ENCODE data around the gene ARID4A.
"Not testable (repeated sequence)": the region's sequence is repeated elsewhere in the genome, so short reads cannot be mapped to it uniquely, and the experiment has no call there.

ARID4A gene, protein sequence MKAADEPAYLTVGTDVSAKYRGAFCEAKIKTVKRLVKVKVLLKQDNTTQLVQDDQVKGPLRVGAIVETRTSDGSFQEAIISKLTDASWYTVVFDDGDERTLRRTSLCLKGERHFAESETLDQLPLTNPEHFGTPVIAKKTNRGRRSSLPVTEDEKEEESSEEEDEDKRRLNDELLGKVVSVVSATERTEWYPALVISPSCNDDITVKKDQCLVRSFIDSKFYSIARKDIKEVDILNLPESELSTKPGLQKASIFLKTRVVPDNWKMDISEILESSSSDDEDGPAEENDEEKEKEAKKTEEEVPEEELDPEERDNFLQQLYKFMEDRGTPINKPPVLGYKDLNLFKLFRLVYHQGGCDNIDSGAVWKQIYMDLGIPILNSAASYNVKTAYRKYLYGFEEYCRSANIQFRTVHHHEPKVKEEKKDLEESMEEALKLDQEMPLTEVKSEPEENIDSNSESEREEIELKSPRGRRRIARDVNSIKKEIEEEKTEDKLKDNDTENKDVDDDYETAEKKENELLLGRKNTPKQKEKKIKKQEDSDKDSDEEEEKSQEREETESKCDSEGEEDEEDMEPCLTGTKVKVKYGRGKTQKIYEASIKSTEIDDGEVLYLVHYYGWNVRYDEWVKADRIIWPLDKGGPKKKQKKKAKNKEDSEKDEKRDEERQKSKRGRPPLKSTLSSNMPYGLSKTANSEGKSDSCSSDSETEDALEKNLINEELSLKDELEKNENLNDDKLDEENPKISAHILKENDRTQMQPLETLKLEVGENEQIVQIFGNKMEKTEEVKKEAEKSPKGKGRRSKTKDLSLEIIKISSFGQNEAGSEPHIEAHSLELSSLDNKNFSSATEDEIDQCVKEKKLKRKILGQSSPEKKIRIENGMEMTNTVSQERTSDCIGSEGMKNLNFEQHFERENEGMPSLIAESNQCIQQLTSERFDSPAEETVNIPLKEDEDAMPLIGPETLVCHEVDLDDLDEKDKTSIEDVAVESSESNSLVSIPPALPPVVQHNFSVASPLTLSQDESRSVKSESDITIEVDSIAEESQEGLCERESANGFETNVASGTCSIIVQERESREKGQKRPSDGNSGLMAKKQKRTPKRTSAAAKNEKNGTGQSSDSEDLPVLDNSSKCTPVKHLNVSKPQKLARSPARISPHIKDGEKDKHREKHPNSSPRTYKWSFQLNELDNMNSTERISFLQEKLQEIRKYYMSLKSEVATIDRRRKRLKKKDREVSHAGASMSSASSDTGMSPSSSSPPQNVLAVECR

DNA sequence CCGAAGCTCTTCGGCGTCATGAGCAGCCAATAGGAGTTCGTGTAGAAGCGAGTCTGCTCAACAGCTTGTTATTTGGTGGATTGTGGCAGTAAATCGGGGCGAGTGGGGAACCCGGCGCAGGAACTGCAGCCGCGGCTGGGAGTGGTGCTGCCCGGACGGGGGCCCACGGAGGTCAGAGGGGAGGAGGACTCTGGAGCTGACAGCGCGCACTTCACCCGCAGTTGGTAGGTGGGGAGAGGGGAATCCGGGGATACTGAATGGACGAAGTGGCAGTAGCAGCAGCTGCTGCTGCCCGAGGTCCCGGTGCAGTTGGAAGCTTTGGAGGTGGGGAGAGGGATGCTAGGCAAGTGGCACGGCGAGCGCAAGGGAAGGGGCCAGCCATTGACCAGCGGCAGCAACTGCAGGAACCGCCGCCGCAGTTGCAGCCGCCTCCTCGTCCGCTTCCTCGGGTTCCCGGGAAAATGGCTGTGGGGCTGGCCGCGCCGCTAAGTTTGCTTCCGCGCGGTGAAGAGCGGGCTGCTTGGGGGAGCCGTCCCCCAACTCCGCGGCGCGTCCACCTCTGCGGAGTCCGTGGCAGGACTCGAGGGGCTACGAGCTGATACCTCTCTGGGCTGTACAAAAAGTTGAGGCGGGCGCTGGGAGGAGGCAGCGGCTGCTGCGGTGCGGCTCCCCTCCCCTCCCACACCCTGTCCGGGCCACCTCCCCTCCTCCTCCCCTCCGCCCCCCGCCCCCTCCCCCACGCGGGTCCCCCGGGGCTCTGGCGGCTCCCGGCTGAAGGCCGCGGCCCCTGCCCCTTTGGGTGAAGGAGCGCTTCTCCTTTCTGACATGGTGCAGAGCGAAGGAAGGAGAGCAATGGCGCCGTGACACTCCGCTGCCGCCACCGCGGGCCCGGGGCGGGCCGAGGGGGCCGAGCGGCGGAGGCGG is at the start of gene ARID4A:
Gene ARID4A (plus strand): TSS at position 79 of the 924 bp plus-strand sequence. CDS start 1,300 bp downstream, outside the sequence.
- DNase-seq (ENCODE audit: low read depth): no peak

GRCh38 chr14:58249611-58250010 is 48.7 kb upstream of the ARID4A start:
- DNase-seq (ENCODE audit: low read depth): no peak

DNA sequence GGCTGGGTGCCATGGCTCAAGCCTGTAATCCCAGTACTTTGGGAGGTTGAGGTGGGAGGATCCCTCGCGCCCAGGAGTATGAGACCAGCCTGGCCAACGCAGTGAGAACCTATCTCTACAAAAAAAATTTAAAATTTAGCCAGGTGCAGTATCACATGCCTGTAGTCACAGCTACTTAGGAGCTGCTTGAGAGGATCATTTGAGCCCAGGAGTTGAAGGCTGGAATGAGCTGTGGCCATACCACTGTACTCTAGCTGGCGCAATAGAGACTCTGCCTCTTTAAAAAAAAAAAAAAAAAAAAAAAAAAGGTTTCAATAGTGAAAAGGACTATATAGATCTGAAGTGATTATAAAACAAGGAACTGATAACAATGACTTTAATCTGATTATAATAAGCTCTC is 40.2 kb upstream of the ARID4A start:
- no peak for DNase-seq (ENCODE audit: low read depth)

DNA sequence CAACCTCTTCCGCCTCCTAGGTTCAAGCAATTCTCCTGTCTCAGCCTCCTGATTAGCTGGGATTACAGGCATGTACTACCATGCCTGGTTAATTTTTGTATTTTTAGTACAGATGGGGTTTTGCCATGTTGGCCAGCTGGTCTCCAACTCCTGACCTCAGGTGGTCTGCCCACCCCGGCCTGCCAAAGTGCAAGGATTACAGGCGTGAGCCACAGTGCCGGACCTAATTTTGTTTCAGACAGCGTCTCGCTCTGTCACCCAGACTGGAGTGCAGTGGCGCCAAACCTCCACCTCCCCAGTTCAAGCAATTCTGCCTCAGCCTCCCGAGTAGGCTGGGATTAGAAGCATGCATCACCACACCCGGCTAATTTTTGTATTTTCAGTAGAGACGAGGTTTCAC is 36.4 kb upstream of the ARID4A start:
- DNase-seq (ENCODE audit: low read depth): not testable (repeated sequence)

GRCh38 chr14:58265401-58265800 is 33.0 kb upstream of the ARID4A start:
- no peak for DNase-seq (ENCODE audit: low read depth)

DNA sequence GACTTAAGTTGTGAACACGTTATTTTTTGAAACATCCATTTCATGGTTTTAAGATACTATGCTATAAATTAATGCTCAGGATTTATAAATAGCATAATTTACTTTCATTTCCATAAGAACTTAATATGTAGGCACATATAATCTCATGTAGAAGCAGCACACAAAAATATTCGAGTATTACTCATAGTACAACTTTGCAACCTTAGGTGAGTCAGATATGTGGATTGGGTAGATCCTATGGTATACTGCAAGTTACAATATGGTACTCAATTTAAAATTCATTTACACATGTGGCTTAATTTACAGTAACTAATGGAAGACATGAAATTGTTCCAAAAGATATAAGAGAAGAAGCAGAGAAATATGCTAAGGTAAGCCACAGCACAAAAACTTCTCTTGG is 27.7 kb upstream of the ARID4A start:
- peak; percentile 37 for DNase-seq (ENCODE audit: low read depth)

DNA sequence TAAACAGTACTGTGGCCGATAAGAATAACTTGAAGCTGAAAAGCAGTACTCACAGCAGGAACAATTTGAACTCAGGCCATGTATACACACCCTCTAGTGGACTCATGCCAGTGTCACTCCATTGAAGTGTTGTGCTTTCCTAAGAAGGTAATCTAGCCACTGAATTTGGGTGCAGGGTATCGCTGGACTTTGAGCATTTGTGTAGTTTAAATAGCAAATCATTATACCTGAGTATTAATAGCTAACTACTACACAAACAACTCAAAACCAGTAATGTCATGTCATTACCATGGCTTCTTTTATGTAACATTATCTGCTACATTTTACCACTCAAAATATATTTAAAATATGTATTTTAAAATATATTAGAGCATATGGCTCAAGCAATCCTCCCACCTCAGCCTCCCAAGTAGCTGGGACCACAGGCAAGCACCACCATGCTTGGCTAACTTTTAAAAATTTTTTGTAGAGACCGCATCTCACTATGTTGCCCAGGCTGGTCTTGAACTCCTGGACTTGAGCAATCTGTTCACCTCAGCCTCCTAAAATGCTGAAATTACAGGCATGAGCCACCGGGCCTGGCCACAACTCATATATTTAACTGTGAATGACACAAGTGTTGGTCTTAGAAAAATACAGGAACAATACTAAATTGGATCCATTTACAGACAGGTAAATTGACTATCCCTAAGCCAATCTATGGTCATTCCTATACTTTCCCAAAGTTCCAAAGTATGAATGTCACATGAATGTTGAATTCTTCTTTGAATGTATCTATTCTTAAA is 25.6 kb upstream of the ARID4A start:
- no peak for DNase-seq (ENCODE audit: low read depth)

DNA sequence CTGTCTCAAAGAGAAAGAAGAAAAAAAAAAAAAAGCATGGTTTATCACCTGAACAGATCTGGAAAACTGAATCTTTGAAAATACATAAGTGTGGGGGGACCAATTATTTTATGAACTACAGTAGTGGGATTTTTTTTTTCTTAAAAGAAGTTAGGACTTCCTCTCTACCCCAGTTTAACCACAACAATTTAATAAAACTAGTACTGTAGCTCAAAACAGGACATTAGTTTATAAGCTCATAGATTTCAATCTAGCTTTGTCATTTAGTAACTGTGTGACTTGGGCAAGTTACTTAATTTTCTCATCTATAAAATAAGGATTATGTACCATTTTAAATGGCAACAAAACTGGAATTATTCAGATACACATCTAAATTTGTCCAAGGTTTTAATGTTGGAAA is 23.5 kb upstream of the ARID4A start:
- no peak for DNase-seq (ENCODE audit: low read depth)

DNA sequence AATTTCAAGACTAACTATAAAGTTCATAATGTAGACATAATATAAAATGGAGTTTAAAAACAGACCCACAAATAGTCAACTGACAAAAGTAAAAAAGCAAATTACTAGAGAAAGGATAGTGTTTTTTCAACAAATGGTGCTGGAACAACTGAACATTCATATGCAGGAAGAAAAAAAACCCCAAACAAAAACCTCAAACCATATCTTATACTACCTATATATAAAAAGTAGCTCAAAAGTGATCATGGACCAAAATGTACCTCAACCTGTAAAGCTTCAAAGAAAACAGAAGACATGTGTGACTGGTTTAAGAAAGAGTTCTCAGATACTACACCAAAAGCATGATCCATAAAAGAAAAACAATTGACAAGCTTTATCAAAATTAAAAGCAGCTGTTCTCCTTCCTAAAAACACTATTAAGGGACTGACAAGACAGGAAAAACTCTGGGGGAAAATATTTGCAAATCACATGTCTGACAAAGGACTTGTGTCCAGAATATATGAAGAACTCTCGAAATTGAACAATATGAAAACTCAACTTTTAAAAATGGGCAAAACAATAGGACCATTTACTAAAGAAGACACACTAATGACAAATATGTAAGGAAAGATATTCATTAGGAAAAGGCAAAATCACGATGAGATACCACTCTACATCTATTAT is 22.7 kb upstream of the ARID4A start:
- no peak for DNase-seq (ENCODE audit: low read depth)

DNA sequence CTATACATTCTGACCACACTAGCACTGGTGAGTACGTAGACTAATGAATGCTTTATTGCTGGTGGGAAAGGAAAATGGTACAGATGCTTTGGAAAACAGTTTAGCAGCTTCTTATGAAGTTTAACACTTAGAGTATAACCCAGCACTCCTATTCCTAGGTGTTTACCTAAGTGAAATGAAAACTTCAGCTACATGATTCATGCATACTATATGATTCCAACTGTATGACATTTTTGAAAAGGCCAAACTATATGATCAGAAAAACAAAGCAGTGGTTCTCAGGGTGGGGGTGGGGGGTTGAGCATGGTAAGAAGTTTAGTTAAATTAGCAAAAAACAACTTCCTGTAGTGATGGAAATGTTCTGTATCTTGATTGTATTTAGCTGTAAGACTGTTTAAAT is 22.1 kb upstream of the ARID4A start:
- no peak for DNase-seq (ENCODE audit: low read depth)

DNA sequence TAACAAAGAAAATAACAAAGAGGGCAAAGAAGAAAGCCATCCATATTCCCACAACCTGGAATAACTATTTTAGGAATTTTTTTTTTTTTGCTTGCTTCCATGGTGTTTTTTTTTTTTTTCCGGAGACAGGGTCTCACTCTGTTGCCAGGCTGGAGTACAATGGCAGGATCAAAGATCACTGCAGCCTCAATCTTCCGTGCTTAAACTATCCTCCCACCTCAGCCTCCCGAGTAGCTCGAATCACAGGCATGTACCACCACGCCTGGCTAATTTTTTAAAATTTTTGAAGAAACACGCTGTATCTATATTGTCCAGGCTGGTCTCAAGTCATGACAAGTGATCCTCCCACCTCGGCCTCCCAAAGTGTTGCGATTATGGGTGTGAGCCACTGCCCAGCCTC is 20.2 kb upstream of the ARID4A start:
- no peak for DNase-seq (ENCODE audit: low read depth)

DNA sequence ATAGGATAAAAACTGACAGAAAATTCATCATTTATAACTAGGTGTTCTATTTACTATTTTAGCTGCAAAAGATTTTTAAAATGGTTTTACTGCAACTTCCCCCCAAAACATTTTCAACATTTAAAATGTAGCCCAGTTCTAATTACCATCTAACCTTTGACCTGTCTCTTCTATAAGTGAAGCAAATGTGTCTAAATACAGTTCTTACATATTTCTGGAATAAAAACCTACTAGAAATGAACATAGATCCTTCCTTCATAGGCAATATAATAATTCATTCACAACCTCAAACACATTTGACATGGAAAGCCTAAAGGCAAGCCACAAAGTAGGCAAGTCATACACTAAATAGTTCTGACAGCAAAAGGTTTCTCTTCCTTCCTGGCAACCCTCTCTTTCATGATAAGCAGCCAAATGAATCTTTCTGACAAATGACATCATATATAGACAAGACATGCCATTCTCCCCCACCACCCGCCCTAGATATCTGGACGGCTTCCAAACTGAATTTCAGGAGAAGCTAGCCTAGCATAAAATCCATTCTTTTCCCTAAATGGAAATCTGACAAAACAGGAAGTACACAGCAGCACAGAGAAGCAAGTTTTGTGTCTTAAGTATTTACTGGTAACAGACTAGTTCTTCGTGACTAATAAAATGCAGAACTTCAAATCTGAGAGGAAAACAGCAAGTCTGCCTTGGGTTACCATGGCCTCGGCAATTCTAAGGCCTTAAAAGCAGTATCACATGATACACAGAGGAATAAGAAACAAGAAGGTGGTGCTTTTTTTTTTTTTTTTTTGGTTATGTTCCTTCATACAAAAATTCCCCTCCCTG is 17.2 kb upstream of the ARID4A start:
- peak; percentile 99 for DNase-seq (ENCODE audit: low read depth)

- DNase-seq (ENCODE audit: low read depth): peak; percentile 34
Measured at GRCh38 chr14:58281969-58282368, 16.4 kb upstream of the ARID4A start.

GRCh38 chr14:58282925-58283593 is 15.3 kb upstream of the ARID4A start:
- no peak for DNase-seq (ENCODE audit: low read depth)

DNA sequence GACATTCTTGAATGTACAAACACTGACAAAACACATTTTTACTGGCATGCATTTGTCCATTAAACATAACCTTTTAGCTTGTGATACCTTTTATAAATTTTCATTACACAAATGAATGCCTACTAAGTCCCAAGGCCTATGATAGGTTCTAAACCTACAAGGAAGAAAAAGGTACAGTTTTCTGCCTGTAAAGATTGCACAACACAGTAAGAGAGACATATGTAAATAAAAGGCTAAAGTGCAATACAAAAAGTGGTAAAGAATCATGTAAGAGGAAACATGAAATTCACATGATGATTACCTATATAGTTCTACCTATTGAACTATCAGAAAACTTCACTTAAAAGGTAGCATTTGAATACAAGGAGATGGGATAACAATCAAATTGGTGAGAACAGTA is 14.6 kb upstream of the ARID4A start:
- DNase-seq (ENCODE audit: low read depth): no peak

DNA sequence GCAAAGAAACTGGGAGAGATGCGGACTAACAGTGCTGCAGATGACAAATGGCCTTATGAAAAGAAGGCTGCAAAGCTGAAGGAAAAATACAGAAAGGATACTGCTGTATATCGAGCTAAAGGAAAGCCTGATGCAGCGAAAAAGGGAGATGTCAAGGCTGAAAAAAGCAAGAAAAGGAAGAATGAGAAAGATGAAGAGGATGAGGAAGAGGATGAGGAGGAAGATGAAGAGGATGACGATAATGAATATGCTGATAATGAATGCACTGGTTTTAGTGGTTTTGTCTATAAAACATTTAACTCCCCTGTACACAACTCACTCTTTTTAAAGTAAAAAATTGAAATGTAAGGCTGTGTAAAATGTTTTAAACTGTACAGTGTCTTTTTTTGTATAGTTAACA is 13.2 kb upstream of the ARID4A start:
- DNase-seq (ENCODE audit: low read depth): no peak

DNA sequence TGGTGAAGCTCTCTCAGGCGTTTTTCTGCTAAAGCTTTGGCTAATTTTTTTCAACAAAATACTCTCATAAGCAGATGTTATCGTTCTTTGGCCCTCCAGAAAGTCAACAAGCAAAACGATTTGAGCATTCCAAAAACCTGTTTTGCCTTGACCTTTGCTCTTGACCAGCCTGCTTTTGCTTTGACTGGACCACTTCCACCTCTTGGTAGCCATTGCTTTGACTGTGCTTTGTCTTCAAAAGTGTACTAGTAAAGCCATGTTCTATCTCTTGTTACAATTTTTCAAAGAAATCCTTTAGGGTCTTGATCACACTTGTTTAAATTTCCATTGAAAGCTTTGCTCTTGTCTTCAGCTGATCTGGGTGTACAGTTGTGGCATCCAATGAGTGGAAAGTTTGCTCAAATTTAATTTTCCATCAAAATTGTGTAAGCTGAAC is 10.7 kb upstream of the ARID4A start:
- DNase-seq (ENCODE audit: low read depth): no peak

- DNase-seq (ENCODE audit: low read depth): no peak
Measured at GRCh38 chr14:58288106-58288792, 10.1 kb upstream of the ARID4A start.
